BLaER1 (cell line): ENCODE results near the gene PPP6R1.
"Not testable (repeated sequence)": the region's sequence is repeated elsewhere in the genome, so short reads cannot be mapped to it uniquely, and the experiment has no call there.

Experiments
- H3K27ac ChIP-seq: shearing (Covaris generic); formaldehyde crosslinking; 2 replicates; pipeline ENCODE4 v1.8.1; 2022
- H3K27me3 ChIP-seq: shearing (Covaris generic); formaldehyde crosslinking; 2 replicates; pipeline ENCODE4 v1.8.1; 2022
- H3K36me3 ChIP-seq: shearing (Covaris generic); formaldehyde crosslinking; 2 replicates; pipeline ENCODE4 v1.8.1; 2022
- H3K4me1 ChIP-seq: shearing (Covaris generic); formaldehyde crosslinking; 2 replicates; pipeline ENCODE4 v1.8.1; 2022
- H3K4me2 ChIP-seq: shearing (Covaris generic); formaldehyde crosslinking; 2 replicates; pipeline ENCODE4 v1.8.1; 2022
- H3K4me3 ChIP-seq: shearing (Covaris generic); formaldehyde crosslinking; 2 replicates; pipeline ENCODE4 v1.8.1; 2022
- H3K9ac ChIP-seq: shearing (Covaris generic); formaldehyde crosslinking; 2 replicates; pipeline ENCODE4 v1.8.1; 2022
- H3K9me3 ChIP-seq: shearing (Covaris generic); formaldehyde crosslinking; 2 replicates; pipeline ENCODE4 v1.8.1; 2022
- H4K20me1 ChIP-seq: shearing (Covaris generic); formaldehyde crosslinking; 2 replicates; pipeline ENCODE4 v1.8.1; 2022
- Cebpa-rat ChIP-seq: shearing (Covaris generic); IDR thresholded peaks from 2 replicates; pipeline ENCODE4 v1.8.1; 2022

The PPP6R1 gene

GRCh38 chr19:55209693-55210472, 48.9 kb downstream of the PPP6R1 start:
- Histone ChIP-seq H3K4me3 (no peak overlapping the region), H3K9me3 (peaks cover 18% of the 10 kb centered on the region), H3K4me2 (no peak overlapping the region), H3K27ac (no peak overlapping the region), H3K9ac (no peak overlapping the region), H3K27me3 (no peaks in the 10 kb centered on the region), H3K4me1 (peaks cover 7% of the 10 kb centered on the region), H4K20me1 (no peaks in the 10 kb centered on the region), H3K36me3 (no peaks in the 10 kb centered on the region)
- no peak for TF ChIP-seq Cebpa-rat

- Histone ChIP-seq H3K4me1 (peaks cover 7% of the 10 kb centered on the region), H3K27ac (no peak within 1 kb of the TSS), H3K9ac (no peak within 1 kb of the TSS), H4K20me1 (no peaks in the 10 kb centered on the region), H3K36me3 (no peaks in the 10 kb centered on the region), H3K9me3 (peaks cover 18% of the 10 kb centered on the region), H3K4me2 (no peak within 1 kb of the TSS), H3K27me3 (no peaks in the 10 kb centered on the region), H3K4me3 (no peak within 1 kb of the TSS)
- TF ChIP-seq Cebpa-rat: no peak
These were observed 49.7 kb downstream of the PPP6R1 start, which contains the start of gene PTPRH for GRCh38 chr19:55208880-55209692. PTPRH (minus strand) TSS chr19:55209501; CDS start chr19:55209433, 68 bp downstream.

- Histone ChIP-seq H3K4me3 (no peak overlapping the region), H3K4me2 (peak overlapping the region; percentile 53), H4K20me1 (no peaks in the 10 kb centered on the region), H3K4me1 (peaks cover 14% of the 10 kb centered on the region), H3K27me3 (no peaks in the 10 kb centered on the region), H3K9me3 (no peaks in the 10 kb centered on the region), H3K9ac (no peak overlapping the region), H3K27ac (no peak overlapping the region), H3K36me3 (no peaks in the 10 kb centered on the region)
- no peak for TF ChIP-seq Cebpa-rat
These were observed 51.9 kb downstream of the PPP6R1 start for GRCh38 chr19:55206664-55207500.

GRCh38 chr19:55202199-55202598, 56.6 kb downstream of the PPP6R1 start:
- not testable (repeated sequence) for H4K20me1 ChIP-seq, H3K27me3 ChIP-seq, H3K4me2 ChIP-seq, H3K27ac ChIP-seq, H3K9me3 ChIP-seq, H3K4me3 ChIP-seq, H3K9ac ChIP-seq, H3K36me3 ChIP-seq
- H3K4me1 ChIP-seq: peaks cover 13% of the 10 kb centered on the region

DNA sequence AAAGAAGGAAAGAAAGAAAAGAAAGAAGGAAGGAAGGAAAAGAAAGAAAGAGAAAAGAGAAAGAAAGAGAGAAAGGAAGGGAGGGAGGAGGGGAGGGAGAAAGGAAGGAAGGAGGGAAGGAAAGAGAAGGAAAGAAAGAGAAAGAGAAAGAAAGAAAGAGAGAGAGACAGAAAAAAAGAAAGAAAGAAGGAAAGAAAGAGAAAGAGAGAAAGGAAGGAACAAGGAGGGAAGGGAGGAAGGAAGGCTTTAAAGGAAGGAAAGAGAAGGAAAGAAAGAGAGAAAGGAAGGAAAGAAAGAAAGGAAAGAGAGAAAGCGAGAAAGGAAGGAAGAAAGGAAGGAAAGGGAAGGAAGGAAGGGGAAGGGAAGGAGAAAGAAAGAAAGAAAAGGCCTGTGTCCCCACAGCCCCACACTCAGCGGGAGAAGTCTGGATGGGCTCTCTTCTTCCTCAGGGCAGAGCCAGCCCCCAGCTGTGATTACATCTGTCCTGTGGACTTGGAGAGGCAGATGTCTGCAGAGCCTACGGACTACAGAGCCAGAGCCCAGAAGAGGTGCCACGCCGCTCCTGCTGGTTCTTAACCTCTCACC, 59.1 kb downstream of the PPP6R1 start:
- no peaks in the 10 kb centered on the region for H3K9me3 ChIP-seq
- H3K36me3 ChIP-seq: no peaks in the 10 kb centered on the region
- H3K4me1 ChIP-seq: peaks cover 8% of the 10 kb centered on the region; the same call in 1 of the 2 replicates
- H4K20me1 ChIP-seq: no peaks in the 10 kb centered on the region
- no peak overlapping the region for H3K27ac ChIP-seq
- no peak overlapping the region for H3K4me2 ChIP-seq
- no peaks in the 10 kb centered on the region for H3K27me3 ChIP-seq
- no peak overlapping the region for H3K4me3 ChIP-seq
- no peak for TF ChIP-seq Cebpa-rat
- no peak overlapping the region for H3K9ac ChIP-seq

DNA sequence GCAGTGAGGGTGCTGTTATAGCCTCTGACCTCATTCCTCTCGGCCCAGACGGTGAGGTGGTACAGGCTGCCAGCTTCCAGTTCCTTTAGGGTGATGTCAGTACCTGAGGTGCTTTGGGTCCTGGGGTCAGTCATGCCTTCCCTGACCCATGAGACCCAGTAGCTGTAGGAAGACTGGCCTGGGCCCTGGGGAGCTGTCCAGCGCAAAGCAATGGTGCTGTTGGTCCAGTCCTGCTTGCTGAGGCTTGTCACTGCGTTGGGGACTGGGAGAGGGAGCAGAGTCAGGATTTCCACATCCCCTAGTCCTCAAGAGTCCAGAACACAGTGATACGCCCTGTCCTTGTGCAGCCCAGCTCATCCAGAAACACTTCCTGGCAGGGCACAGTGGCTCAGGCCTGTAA, 60.2 kb downstream of the PPP6R1 start:
- Histone ChIP-seq H3K4me2 (no peak overlapping the region), H3K27ac (no peak overlapping the region), H3K36me3 (no peaks in the 10 kb centered on the region), H3K4me3 (no peak overlapping the region), H3K4me1 (peaks cover 7% of the 10 kb centered on the region; the same call in 1 of the 2 replicates), H4K20me1 (no peaks in the 10 kb centered on the region), H3K9ac (no peak overlapping the region), H3K27me3 (no peaks in the 10 kb centered on the region), H3K9me3 (no peaks in the 10 kb centered on the region)
- no peak for TF ChIP-seq Cebpa-rat

DNA sequence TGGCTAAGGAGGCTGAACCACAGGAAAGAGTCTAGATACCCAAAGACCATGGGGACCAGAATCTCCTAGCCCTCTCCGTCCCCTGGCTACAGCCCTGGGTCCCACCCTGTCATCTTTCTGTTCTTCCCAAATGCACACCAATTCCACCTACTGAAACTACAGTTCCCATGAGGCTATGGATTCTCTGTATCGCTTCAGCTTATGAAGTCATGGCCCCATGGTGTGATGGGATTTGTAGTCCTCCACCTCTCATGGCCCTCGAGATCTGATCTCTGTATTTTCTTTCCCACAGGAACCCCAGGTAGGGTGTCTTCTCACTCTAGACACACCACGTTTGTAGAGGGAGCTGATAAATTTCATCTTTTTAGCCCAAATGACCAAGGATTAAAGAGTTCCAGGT, 61.3 kb downstream of the PPP6R1 start:
- H3K4me2 ChIP-seq: no peak overlapping the region
- no peak overlapping the region for H3K4me3 ChIP-seq
- no peak overlapping the region for H3K27ac ChIP-seq
- H3K27me3 ChIP-seq: no peaks in the 10 kb centered on the region
- H3K36me3 ChIP-seq: no peaks in the 10 kb centered on the region
- no peaks in the 10 kb centered on the region for H3K9me3 ChIP-seq
- no peaks in the 10 kb centered on the region for H4K20me1 ChIP-seq
- H3K9ac ChIP-seq: no peak overlapping the region
- no peaks in the 10 kb centered on the region for H3K4me1 ChIP-seq
- no peak for TF ChIP-seq Cebpa-rat

GRCh38 chr19:55196803-55197202, 62.0 kb downstream of the PPP6R1 start:
- no peak overlapping the region for H3K4me2 ChIP-seq
- TF ChIP-seq Cebpa-rat: no peak

GRCh38 chr19:55193481-55193880, 65.3 kb downstream of the PPP6R1 start:
- Histone ChIP-seq H3K4me3 (no peak overlapping the region), H3K4me1 (peaks cover 6% of the 10 kb centered on the region), H3K27ac (no peak overlapping the region), H3K9ac (no peak overlapping the region), H4K20me1 (no peaks in the 10 kb centered on the region), H3K9me3 (no peaks in the 10 kb centered on the region), H3K27me3 (no peaks in the 10 kb centered on the region), H3K36me3 (no peaks in the 10 kb centered on the region), H3K4me2 (no peak overlapping the region)
- TF ChIP-seq Cebpa-rat: no peak

More at GRCh38 chr19:55196803-55197202, 62.0 kb downstream of the PPP6R1 start:
- H3K27ac ChIP-seq: no peak overlapping the region
- no peak overlapping the region for H3K9ac ChIP-seq
- H3K36me3 ChIP-seq: no peaks in the 10 kb centered on the region
- no peaks in the 10 kb centered on the region for H4K20me1 ChIP-seq
- H3K27me3 ChIP-seq: no peaks in the 10 kb centered on the region
- no peak overlapping the region for H3K4me3 ChIP-seq
- no peaks in the 10 kb centered on the region for H3K4me1 ChIP-seq
- H3K9me3 ChIP-seq: no peaks in the 10 kb centered on the region
